ENCODE measurements around the gene SH3TC1. TPM values are rescaled to one million over a fixed set of nuclear protein-coding genes. Genes with fewer than 3 reads are reported as not detected.

The SH3TC1 gene
- total RNA-seq, 4 donors from 2014 or later = 10.1 to 15.9 (median 11.1) TPM

DNA sequence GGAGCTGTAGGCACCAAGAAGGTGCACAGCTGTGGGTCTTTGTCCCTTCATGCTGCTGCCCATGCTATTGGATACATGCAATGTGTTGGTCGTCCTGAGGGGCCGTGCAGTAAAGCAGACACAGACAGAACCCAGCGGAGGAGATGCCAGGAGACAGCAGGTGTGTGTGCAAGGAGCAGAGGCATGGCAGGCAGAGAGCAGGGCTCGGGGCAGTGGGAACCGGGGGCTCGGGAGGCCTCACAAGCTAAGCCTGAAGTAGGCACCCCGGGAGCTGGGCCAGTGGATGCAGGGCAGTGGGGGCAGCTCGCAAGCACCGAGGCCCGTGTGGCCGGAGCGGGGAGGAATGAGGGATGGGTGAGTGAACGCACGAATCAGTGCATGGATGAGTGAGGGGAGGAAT is 83.7 kb downstream of the SH3TC1 start:
- no peak for DNase-seq (ENCODE audit: low spot score in 2 of 2)
- TF ChIP-seq POLR2A (IDR thresholded peaks at IDR 0.05) = no peak
- TF ChIP-seq, protein P1, sequence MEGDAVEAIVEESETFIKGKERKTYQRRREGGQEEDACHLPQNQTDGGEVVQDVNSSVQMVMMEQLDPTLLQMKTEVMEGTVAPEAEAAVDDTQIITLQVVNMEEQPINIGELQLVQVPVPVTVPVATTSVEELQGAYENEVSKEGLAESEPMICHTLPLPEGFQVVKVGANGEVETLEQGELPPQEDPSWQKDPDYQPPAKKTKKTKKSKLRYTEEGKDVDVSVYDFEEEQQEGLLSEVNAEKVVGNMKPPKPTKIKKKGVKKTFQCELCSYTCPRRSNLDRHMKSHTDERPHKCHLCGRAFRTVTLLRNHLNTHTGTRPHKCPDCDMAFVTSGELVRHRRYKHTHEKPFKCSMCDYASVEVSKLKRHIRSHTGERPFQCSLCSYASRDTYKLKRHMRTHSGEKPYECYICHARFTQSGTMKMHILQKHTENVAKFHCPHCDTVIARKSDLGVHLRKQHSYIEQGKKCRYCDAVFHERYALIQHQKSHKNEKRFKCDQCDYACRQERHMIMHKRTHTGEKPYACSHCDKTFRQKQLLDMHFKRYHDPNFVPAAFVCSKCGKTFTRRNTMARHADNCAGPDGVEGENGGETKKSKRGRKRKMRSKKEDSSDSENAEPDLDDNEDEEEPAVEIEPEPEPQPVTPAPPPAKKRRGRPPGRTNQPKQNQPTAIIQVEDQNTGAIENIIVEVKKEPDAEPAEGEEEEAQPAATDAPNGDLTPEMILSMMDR (IDR thresholded peaks at IDR 0.05) = no peak
- intact Hi-C loops (cut with DNase I; ENCODE audit: low total_unique reads) = no loop called here
- 95 to 96% methylated on average over 14 of the region's 14 CpGs for WGBS, 2 donors
- H3K4me3 ChIP-seq (ENCODE audit: low read depth, poor library complexity, severe bottlenecking) = no peak overlapping the region

DNA sequence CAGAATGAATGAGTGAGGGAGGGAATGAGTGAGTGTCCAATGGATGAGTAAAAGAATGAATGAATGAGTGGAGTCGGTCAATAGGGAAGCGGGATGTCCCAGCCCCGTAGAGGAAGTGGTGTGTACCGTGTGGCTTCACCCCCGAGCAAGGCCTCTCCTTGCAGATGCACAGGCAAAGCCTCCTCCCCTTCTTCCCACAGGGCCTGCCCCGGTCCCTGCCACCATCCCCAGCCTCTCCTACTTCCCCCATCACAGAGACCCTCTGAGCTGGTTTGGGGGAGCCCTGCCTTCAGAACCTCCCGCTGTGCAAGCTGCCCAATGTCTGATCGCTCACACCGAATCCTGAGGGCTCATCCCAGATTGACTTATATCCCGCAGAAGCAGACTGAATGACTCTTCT is 84.1 kb downstream of the SH3TC1 start:
- DNase-seq (ENCODE audit: low spot score in 2 of 2) = no peak
- TF ChIP-seq, protein P1 (IDR thresholded peaks at IDR 0.05) = no peak
- no peak for TF ChIP-seq POLR2A (IDR thresholded peaks at IDR 0.05)
- no peak overlapping the region for H3K4me3 ChIP-seq (ENCODE audit: low read depth, poor library complexity, severe bottlenecking)
- intact Hi-C loops (cut with DNase I; ENCODE audit: low total_unique reads) = no loop called here
- WGBS, 2 donors = 78 to 81% methylated on average over 10 of the region's 10 CpGs

DNA sequence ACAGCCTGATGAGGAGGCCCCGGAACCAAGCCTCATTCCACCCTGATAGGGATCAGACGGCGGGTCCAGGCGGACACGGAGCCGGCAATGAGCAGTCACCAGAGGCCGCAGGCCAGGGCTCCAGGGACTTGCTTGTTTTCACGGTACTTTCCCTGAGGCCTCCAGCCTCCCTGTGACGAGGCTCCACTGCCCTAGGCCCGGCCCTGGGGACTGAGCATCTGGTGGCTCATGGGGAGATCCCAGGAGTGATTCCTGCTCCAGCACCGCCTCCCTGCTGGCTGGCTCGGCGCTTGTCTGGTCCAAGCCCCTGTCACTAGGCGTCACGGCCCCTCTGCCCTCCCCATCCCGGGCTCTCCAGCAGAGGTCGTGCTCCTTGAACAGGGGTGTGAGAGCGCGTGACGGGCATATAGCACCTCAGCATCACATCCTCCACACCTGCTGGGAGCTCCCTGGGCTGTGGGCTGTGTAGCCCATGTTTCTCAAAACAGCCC is 84.6 kb downstream of the SH3TC1 start:
- WGBS, 2 donors = 62 to 72% methylated on average over 18 to 20 of the region's 20 CpGs
- DNase-seq (ENCODE audit: low spot score in 2 of 2) = no peak
- TF ChIP-seq POLR2A (IDR thresholded peaks at IDR 0.05) = no peak
- no peak overlapping the region for H3K4me3 ChIP-seq (ENCODE audit: low read depth, poor library complexity, severe bottlenecking)
- intact Hi-C loops (cut with DNase I; ENCODE audit: low total_unique reads) = no loop called here

DNA sequence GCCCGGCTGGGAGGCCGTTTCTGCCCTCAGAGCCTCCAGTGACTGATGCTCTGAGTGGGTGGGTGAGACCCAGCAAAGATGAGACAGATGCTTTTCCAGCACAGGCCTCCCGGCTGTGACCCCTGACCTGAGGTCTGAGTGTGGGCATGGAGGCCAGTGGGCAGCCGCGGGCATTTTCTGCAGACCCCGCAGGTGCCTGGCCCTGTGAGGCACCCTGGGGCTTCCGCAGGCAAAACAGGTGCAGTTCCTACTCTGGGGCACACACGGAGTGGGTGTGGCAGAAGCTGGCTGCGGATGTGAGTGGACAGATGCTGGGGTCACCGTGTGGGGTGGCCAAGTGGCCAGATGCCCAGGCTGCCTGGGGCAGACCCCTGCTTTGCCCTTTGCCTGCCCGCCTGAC is 85.3 kb downstream of the SH3TC1 start:
- TF ChIP-seq, protein P1 (IDR thresholded peaks at IDR 0.05) = no peak
- TF ChIP-seq POLR2A (IDR thresholded peaks at IDR 0.05) = no peak
- intact Hi-C loops (cut with DNase I; ENCODE audit: low total_unique reads) = no loop called here
- 68 to 69% methylated on average over 11 of the region's 11 CpGs for WGBS, 2 donors
- no peak for DNase-seq (ENCODE audit: low spot score in 2 of 2)
- H3K4me3 ChIP-seq (ENCODE audit: low read depth, poor library complexity, severe bottlenecking) = no peak overlapping the region

DNA sequence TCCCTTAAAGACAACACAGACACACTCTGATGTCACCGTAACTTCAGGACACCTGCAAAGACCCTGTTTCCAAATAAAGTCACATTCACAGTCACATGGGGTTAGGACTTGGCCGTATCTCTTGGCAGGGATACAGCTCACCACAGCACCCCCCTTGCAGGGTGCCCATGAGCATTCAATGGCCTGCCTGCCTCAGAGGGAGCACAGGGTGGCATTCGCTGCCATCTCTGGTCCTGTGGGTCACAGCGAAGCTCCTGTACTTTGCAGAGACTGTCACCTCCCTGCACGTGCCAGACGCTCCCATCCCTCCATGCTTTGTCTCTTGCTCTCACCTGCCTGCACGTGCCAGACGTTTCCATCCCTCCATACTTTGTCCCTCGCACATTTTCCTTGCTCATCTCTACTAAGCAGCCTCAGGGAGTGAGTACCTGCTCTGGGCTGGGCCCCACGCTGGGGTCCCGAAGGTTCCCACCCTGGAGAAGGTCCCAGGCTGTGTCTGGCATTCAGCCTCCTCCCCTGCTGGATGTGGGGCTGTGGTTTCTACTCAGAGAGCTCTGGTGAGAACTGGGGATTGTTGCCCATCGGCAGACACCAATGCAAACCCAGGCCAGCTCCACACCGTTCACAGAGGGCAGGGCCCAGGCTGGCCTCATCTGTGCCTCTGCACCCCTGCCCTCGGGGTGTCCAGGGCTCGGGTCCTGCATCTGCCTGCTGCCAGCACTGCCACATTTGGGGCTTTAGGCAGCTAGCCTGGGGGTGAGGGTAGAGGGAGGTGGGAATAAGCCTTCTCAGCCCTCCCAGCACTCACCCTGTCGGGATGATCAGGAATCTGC is 86.3 kb downstream of the SH3TC1 start:
- TF ChIP-seq, protein P1 (IDR thresholded peaks at IDR 0.05) = no peak
- TF ChIP-seq POLR2A (IDR thresholded peaks at IDR 0.05) = no peak

DNA sequence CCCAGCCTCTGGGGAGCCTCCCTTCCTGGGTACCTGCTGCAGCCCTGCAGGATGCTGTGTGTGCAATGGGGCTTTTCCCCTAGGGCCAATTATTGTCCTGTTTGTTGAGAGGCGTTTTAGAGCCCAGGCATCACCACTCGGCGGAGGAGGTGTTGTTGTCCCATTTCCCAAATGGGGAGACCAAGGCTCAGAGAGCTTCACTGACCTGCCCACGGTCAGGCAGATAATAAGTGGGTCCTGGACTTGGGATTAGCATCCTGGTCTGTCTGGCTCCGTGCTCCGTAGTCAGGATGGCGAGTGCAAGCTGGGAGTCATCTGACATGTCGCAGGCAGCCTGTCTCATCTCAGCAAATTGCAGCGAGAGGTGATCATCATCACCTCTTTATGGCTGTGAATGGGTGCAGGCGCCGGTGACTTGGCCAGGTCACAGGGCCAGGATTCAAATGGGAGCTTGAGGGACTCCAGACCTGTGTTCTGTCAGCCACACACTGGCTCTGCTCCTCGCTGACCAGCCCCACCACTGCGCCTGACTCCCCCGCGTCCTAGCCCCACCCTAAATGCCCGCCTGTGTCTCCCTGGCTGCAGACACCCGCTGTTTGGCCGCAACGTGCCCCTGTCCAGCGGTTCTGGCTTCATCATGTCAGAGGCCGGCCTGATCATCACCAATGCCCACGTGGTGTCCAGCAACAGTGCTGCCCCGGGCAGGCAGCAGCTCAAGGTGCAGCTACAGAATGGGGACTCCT is 87.1 kb downstream of the SH3TC1 start:
- TF ChIP-seq POLR2A (IDR thresholded peaks at IDR 0.05) = no peak
- TF ChIP-seq, protein P1 (IDR thresholded peaks at IDR 0.05) = no peak
- WGBS, 2 donors = 87 to 92% methylated on average over 23 of the region's 23 CpGs
- no peak for DNase-seq (ENCODE audit: low spot score in 2 of 2)
- intact Hi-C loops (cut with DNase I; ENCODE audit: low total_unique reads) = no loop called here
- H3K4me3 ChIP-seq (ENCODE audit: low read depth, poor library complexity, severe bottlenecking) = no peak overlapping the region

More for the DNA sequence above, 86.3 kb downstream of the SH3TC1 start:
- WGBS, 2 donors = 58 to 65% methylated on average over 13 to 16 of the region's 16 CpGs
- no peak for DNase-seq (ENCODE audit: low spot score in 2 of 2)
- intact Hi-C loops (cut with DNase I; ENCODE audit: low total_unique reads) = no loop called here
- H3K4me3 ChIP-seq (ENCODE audit: low read depth, poor library complexity, severe bottlenecking) = no peak overlapping the region
